Parathyroid adenoma (tissue), 2 donors: Measurements from ENCODE around the gene ZBTB34.

ENCODE experiments used
- H2AFZ ChIP-seq: fragments of 300-600 bp; sonication (generic); one replicate; pipeline ENCODE4 v1.7.0; 2017; ENCODE audit warnings: antibody characterized with exemption, mild to moderate bottlenecking
- H3K27ac ChIP-seq: fragments of 300-600 bp; sonication (generic); one replicate; pipeline ENCODE4 v1.7.0; 2017
- H3K27me3 ChIP-seq: fragments of 300-600 bp; sonication (generic); one replicate; pipeline ENCODE4 v1.7.0; 2017; ENCODE audit warnings: low read length; ENCODE audit not compliant: control insufficient read depth, insufficient read depth
- H3K36me3 ChIP-seq: fragments of 300-600 bp; sonication (generic); one replicate; pipeline ENCODE4 v1.7.0; 2017; ENCODE audit warnings: low read length; ENCODE audit not compliant: control insufficient read depth, insufficient read depth
- H3K4me1 ChIP-seq: fragments of 300-600 bp; sonication (generic); one replicate; pipeline ENCODE4 v1.7.0; 2017; ENCODE audit warnings: control low read depth
- H3K4me2 ChIP-seq: fragments of 300-600 bp; sonication (generic); one replicate; pipeline ENCODE4 v1.7.0; 2017; ENCODE audit warnings: low read length
- H3K4me3 ChIP-seq: fragments of 300-600 bp; sonication (generic); one replicate; pipeline ENCODE4 v1.7.0; 2017; ENCODE audit warnings: low read depth, low read length
- H3K79me2 ChIP-seq: fragments of 300-600 bp; sonication (generic); one replicate; pipeline ENCODE4 v1.7.0; 2017; ENCODE audit warnings: control low read depth
- H3K9ac ChIP-seq: fragments of 300-600 bp; sonication (generic); one replicate; pipeline ENCODE4 v1.7.0; 2017; ENCODE audit warnings: mild to moderate bottlenecking
- H3K9me3 ChIP-seq: fragments of 300-600 bp; sonication (generic); one replicate; pipeline ENCODE4 v1.7.0; 2017; ENCODE audit warnings: low read length; ENCODE audit not compliant: control insufficient read depth
- TF ChIP-seq, protein P1 (sequence below): fragments of 300-600 bp; sonication (generic); IDR thresholded peaks from one replicate; pipeline ENCODE4 v1.7.0; 2017; ENCODE audit warnings: antibody characterized with exemption, mild to moderate bottlenecking
- donor health status: primary hyperparathyroidism.

ZBTB34 gene

DNA sequence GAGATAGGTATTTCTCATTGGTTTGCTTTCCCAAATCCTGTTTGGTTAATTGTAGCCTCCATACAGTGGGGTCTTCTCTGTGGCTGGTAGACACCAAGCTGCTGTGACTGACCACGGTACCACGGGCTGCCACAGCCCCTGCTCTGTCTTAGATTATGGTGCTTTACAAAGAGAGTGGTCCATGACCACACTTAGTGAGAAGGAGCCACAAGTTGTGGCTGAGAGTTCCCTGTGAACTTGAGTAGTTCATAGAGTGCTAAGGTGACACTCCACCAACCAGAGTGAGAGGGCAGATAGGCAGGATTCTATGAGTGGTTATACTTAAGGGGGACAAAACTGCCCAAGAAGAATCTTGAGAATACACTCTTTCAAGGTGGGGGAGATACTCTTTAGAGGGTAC, 25.8 kb upstream of the ZBTB34 start:
- TF ChIP-seq, protein P1, sequence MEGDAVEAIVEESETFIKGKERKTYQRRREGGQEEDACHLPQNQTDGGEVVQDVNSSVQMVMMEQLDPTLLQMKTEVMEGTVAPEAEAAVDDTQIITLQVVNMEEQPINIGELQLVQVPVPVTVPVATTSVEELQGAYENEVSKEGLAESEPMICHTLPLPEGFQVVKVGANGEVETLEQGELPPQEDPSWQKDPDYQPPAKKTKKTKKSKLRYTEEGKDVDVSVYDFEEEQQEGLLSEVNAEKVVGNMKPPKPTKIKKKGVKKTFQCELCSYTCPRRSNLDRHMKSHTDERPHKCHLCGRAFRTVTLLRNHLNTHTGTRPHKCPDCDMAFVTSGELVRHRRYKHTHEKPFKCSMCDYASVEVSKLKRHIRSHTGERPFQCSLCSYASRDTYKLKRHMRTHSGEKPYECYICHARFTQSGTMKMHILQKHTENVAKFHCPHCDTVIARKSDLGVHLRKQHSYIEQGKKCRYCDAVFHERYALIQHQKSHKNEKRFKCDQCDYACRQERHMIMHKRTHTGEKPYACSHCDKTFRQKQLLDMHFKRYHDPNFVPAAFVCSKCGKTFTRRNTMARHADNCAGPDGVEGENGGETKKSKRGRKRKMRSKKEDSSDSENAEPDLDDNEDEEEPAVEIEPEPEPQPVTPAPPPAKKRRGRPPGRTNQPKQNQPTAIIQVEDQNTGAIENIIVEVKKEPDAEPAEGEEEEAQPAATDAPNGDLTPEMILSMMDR, result no peak
- Histone ChIP-seq H3K79me2 (peaks cover 2% of the 10 kb centered on the region), H3K27ac (no peak overlapping the region), H3K4me1 (no peaks in the 10 kb centered on the region), H3K4me3 (no peak overlapping the region), H3K9me3 (no peaks in the 10 kb centered on the region), H3K36me3 (no peaks in the 10 kb centered on the region), H3K9ac (no peak overlapping the region), H2AFZ (no peak overlapping the region), H3K27me3 (no peaks in the 10 kb centered on the region), H3K4me2 (no peak overlapping the region)

DNA sequence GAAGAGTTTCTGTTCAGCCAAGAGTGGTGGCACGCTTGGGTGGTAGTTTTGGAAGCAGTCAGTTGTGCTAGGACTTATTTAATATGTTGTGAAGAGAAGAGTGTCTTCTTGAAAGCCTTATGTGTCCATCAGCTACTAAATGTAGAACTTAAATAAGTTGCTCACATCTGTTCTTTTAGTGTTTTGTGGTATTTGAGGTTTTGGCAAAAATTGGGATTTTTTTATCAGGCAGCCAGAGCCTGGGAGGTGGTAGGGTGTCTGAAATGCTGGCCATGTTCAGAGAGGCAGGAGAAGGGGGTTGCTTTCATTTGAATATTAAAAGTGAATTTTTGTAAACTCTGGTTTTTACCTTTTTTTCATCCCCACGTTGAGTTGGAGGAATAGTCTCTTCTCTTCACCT, 24.2 kb upstream of the ZBTB34 start:
- H3K79me2 ChIP-seq, result peaks cover 2% of the 10 kb centered on the region
- H3K36me3 ChIP-seq, result no peaks in the 10 kb centered on the region
- no peaks in the 10 kb centered on the region for H3K27me3 ChIP-seq
- H3K4me3 ChIP-seq, result no peak overlapping the region
- H3K9me3 ChIP-seq, result no peaks in the 10 kb centered on the region
- TF ChIP-seq, protein P1, result no peak
- no peak overlapping the region for H2AFZ ChIP-seq
- no peak overlapping the region for H3K9ac ChIP-seq
- H3K4me2 ChIP-seq, result no peak overlapping the region
- no peak overlapping the region for H3K27ac ChIP-seq
- no peaks in the 10 kb centered on the region for H3K4me1 ChIP-seq

DNA sequence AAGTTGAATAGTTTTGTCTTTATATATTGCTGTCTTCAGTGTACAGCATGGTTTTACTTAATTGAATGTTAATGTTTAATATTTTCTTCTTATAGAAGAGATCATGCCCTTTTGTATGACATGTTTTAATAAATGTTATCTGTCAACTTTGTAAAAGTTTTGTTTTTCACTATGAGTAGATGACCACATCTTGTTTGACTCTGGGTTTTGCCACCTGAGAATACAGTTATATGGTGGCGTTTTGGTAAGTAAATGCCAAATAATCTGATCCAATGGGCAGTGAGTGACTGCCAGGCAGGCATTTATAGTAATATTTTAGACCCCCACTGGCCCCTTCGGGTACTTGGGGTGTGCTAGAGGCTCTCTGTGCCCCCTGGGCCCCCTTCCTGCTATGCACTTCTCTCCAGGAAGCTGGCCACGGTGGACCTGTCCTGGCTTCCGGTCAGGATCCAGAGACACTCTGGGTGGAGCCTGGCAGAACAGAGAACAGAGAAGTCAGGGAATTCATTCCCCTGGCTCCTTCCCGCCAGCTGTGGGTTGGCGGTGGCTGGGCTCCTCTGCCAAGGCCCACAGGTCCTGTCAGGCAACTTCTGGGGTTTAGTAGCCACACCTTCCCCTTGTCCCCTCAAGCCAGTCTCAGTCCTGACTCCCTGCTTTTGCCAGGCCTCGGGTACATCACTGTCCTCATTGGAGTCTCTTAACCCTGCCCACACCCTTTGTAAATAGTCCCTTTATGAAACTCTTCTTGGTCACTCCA, 22.2 kb upstream of the ZBTB34 start:
- H3K4me1 ChIP-seq, result no peaks in the 10 kb centered on the region
- no peaks in the 10 kb centered on the region for H3K9me3 ChIP-seq
- H3K4me2 ChIP-seq, result no peak overlapping the region
- H3K36me3 ChIP-seq, result no peaks in the 10 kb centered on the region
- no peaks in the 10 kb centered on the region for H3K27me3 ChIP-seq
- H3K79me2 ChIP-seq, result no peaks in the 10 kb centered on the region
- H3K27ac ChIP-seq, result no peak overlapping the region
- TF ChIP-seq, protein P1, result no peak
- no peak overlapping the region for H2AFZ ChIP-seq
- H3K9ac ChIP-seq, result no peak overlapping the region
- H3K4me3 ChIP-seq, result no peak overlapping the region

DNA sequence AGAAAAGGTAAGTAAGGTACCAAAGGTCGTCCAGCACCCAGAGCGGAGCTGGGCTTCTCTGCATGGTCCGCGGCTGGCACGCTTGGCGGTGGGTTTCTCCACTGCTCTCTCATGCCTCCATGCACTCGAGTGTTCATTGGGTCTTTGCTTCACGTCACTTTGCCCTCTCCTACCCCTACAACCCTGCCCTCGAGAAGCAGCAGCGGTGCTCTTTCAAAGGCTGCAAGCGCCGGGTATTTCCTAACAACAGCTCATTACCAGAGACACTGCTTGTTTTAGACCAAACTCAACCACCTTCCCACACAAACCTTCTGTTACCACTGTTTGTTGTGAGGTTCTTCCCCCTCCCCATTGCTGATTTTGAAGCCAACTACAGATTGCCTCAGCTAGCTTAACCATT, 21.5 kb upstream of the ZBTB34 start:
- no peaks in the 10 kb centered on the region for H3K9me3 ChIP-seq
- no peaks in the 10 kb centered on the region for H3K36me3 ChIP-seq
- H3K79me2 ChIP-seq, result no peaks in the 10 kb centered on the region
- TF ChIP-seq, protein P1, result no peak
- H2AFZ ChIP-seq, result no peak overlapping the region
- no peaks in the 10 kb centered on the region for H3K4me1 ChIP-seq
- no peaks in the 10 kb centered on the region for H3K27me3 ChIP-seq
- H3K27ac ChIP-seq, result no peak overlapping the region
- no peak overlapping the region for H3K4me2 ChIP-seq
- no peak overlapping the region for H3K4me3 ChIP-seq
- no peak overlapping the region for H3K9ac ChIP-seq

DNA sequence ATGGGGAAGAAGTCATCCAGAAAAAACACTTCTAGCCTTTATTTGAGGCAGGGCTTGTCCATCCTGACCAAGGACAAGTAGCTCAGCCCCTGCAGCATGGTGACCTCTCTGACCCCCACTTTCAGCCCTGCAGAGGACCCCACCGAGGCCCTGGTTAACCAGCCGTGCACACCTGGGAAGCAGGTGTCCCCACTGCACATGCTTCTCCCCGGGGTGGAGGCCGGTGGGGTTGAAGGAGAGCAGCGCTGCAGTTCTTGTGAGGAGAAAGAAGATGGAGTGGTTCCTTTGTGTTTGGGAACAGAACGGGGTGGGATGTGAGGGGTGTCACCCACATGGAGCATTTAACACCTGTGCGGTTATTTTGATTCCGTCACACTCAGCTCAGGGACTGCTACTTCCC, 21.1 kb upstream of the ZBTB34 start:
- no peaks in the 10 kb centered on the region for H3K27me3 ChIP-seq
- no peaks in the 10 kb centered on the region for H3K9me3 ChIP-seq
- H3K4me1 ChIP-seq, result no peaks in the 10 kb centered on the region
- H3K36me3 ChIP-seq, result no peaks in the 10 kb centered on the region
- H2AFZ ChIP-seq, result no peak overlapping the region
- H3K9ac ChIP-seq, result no peak overlapping the region
- no peak overlapping the region for H3K27ac ChIP-seq
- no peak overlapping the region for H3K4me2 ChIP-seq
- TF ChIP-seq, protein P1, result no peak
- H3K4me3 ChIP-seq, result no peak overlapping the region
- H3K79me2 ChIP-seq, result no peaks in the 10 kb centered on the region
